Body of pancreas (tissue), 4 donors: ENCODE data around the gene PDZD2. TPM values are rescaled to one million over a fixed set of nuclear protein-coding genes. Genes with fewer than 3 reads are reported as not detected.
A peak's percentile ranks its signal among the peaks of the same experiment; 100 is the strongest.

Source experiments
- ATAC-seq: fragments of 150-250 bp; one replicate; pipeline ENCODE4 v1.9.1; 2016
- DNase-seq, 4 donors: peaks; one replicate each; pipeline ENCODE4 v3.0.0-alpha.2; 2019
- H3K27ac ChIP-seq, 4 donors: fragments of 200-600 bp; sonication (generic); 1 replicate in 3 of 4; 2 replicates in 1 of 4; pipeline versions ENCODE4 v1.5.1 to v1.6.1; 2016 to 2019; ENCODE audit warnings: mild to moderate bottlenecking in 1 of 4, mixed read lengths in 1 of 4, moderate library complexity in 1 of 4
- H3K27me3 ChIP-seq, 2 donors: fragments of 200-600 bp; sonication (generic); one replicate each; pipeline ENCODE4 v1.6.0; 2016; ENCODE audit warnings: mild to moderate bottlenecking in 1 of 2
- H3K36me3 ChIP-seq, 2 donors: fragments of 200-600 bp; sonication (generic); replicated peaks in 1 of 2; 2 replicates each; pipeline ENCODE4 v1.5.1; 2016; ENCODE audit warnings: low read depth in 2 of 2; ENCODE audit not compliant: insufficient read depth in 1 of 2
- H3K4me1 ChIP-seq: fragments of 200-600 bp; sonication (generic); one replicate; pipeline ENCODE4 v1.6.0; 2016
- H3K4me3 ChIP-seq, 2 donors: fragments of 200-600 bp; sonication (generic); 1 replicate in 1 of 2; 2 replicates in 1 of 2; pipeline ENCODE4 v1.5.1; 2016 to 2019
- H3K9me3 ChIP-seq, 3 donors: fragments of 200-600 bp; sonication (generic); 1 replicate in 2 of 3; 2 replicates in 1 of 3; pipeline ENCODE4 v1.5.1; 2016
- CTCF ChIP-seq, 7 experiments: fragments of 450-650 bp in 4 of 7; fragments of 200-600 bp in 3 of 7; sonication (generic) in 3 of 7; IDR thresholded peaks; one replicate each; pipeline ENCODE4 v1.5.1; 2016 to 2019; ENCODE audit warnings: antibody characterized with exemption in 7 of 7
- POLR2A ChIP-seq, 3 donors: fragments of 450-650 bp; IDR thresholded peaks; one replicate each; pipeline ENCODE4 v1.6.1; 2016; ENCODE audit warnings: antibody characterized with exemption in 3 of 3, mild to moderate bottlenecking in 2 of 3
- WGBS, 2 donors: methylation state at CpG; one replicate each; pipeline ENCODE4 v1.1.5; 2017; 5-methylcytosine and 5-hydroxymethylcytosine counted together
- intact Hi-C: fragments of 100-400 bp; cut with DNase I; formaldehyde crosslinking; loops from one replicate; pipeline ENCODE4 v1.15.1; 2023
- total RNA-seq, 2 donors: library from RNA; depleted of rRNA; stranded (reverse); fragments of >200 nt; gene quantifications; one replicate each; pipeline ENCODE4 v1.1.0, GENCODE V29; 2016

The PDZD2 gene
- total RNA-seq, 2 donors from 2014 or later, result 3.9 to 12.9 TPM

- 90 to 96% methylated on average over 10 of the region's 10 CpGs for WGBS, 2 donors
- Histone ChIP-seq H3K36me3 (peaks cover 7 to 12% of the 10 kb centered on the region in 2 donors), H3K27ac (no peak overlapping the region), H3K4me3 (no peak overlapping the region), H3K9me3 (no peaks in the 10 kb centered on the region), H3K4me1 (no peaks in the 10 kb centered on the region), H3K27me3 (no peaks in the 10 kb centered on the region)
- ATAC-seq (no peak), DNase-seq (no peak)
- intact Hi-C loops, result no loop called here
- no peak for TF ChIP-seq CTCF (IDR thresholded peaks at IDR 0.05)
- TF ChIP-seq POLR2A (IDR thresholded peaks at IDR 0.05), result no peak
Observed at GRCh38 chr5:32096891-32097595, 458.1 kb downstream of the PDZD2 start.

GRCh38 chr5:32098291-32098690 is 459.4 kb downstream of the PDZD2 start:
- no peak for DNase-seq
- intact Hi-C loops, result no loop called here
- no peak for TF ChIP-seq POLR2A (IDR thresholded peaks at IDR 0.05)
- no peak for TF ChIP-seq CTCF (IDR thresholded peaks at IDR 0.05)
- 71 to 85% methylated on average over 9 of the region's 9 CpGs for WGBS, 2 donors
- no peak for ATAC-seq
- Histone ChIP-seq H3K27me3 (no peaks in the 10 kb centered on the region), H3K4me1 (no peaks in the 10 kb centered on the region), H3K9me3 (no peaks in the 10 kb centered on the region), H3K27ac (no peak overlapping the region), H3K4me3 (no peak overlapping the region), H3K36me3 (peaks cover 7 to 16% of the 10 kb centered on the region in 2 donors)

- intact Hi-C loops, result no loop called here
- H3K4me1 ChIP-seq, result no peaks in the 10 kb centered on the region
- DNase-seq (no peak), ATAC-seq (no peak)
- H3K27me3 ChIP-seq, result no peaks in the 10 kb centered on the region
- H3K27ac ChIP-seq, result peak overlapping the region in 2 of 4 donors; percentile 8 to 18
- 85 to 92% methylated on average over 11 of the region's 11 CpGs for WGBS, 2 donors
- TF ChIP-seq CTCF (IDR thresholded peaks at IDR 0.05), result no peak
- no peak for TF ChIP-seq POLR2A (IDR thresholded peaks at IDR 0.05)
- peaks cover 13 to 22% of the 10 kb centered on the region in 2 donors for H3K36me3 ChIP-seq
- no peaks in the 10 kb centered on the region for H3K9me3 ChIP-seq
- no peak overlapping the region for H3K4me3 ChIP-seq
Observed at GRCh38 chr5:32098890-32099310, 460.0 kb downstream of the PDZD2 start.

- Histone ChIP-seq H3K4me3 (no peak overlapping the region), H3K36me3 (peaks cover 14 to 26% of the 10 kb centered on the region in 2 donors), H3K27ac (peak overlapping the region in 2 of 4 donors; percentile 8 to 18), H3K9me3 (no peaks in the 10 kb centered on the region), H3K27me3 (no peaks in the 10 kb centered on the region), H3K4me1 (no peaks in the 10 kb centered on the region)
- DNase-seq (no peak), ATAC-seq (no peak)
- WGBS, 2 donors, result 80 to 96% methylated on average over 9 of the region's 9 CpGs
- intact Hi-C loops, result no loop called here
- TF ChIP-seq POLR2A (IDR thresholded peaks at IDR 0.05), result no peak
- TF ChIP-seq CTCF (IDR thresholded peaks at IDR 0.05), result no peak
Observed at GRCh38 chr5:32099486-32100035, 460.6 kb downstream of the PDZD2 start.
